ENCODE data around the gene ERC2. TPM values are rescaled to one million over a fixed set of nuclear protein-coding genes. Genes with fewer than 3 reads are reported as not detected.

The ERC2 gene
- total and polyA plus RNA-seq, 2 of the 13 experiments (the other 11 are each of a cell fraction or from before 2014, with no cell fraction given), result 0.16 to 0.22 TPM

GRCh38 chr3:55812394-55813013, 655.8 kb downstream of the ERC2 start:
- Histone ChIP-seq H3K4me2 (ENCODE audit: low read depth, low read length) (no peak overlapping the region), H3K4me1 (ENCODE audit: insufficient read depth, low read length) (no peaks in the 10 kb centered on the region), H3K27me3 (ENCODE audit: control insufficient read depth in 1 of 2, insufficient read depth in 2 of 2, low read length in 2 of 2) (no peaks in the 10 kb centered on the region), H3K4me3 (replicated peaks in 1 of 3; ENCODE audit: insufficient read depth in 1 of 3, low read depth in 2 of 3, low read length in 3 of 3) (no peak overlapping the region), H3K9me3 (ENCODE audit: low read length) (no peaks in the 10 kb centered on the region), H3K36me3 (replicated peaks in 1 of 2; ENCODE audit: control insufficient read depth in 1 of 2, insufficient read depth in 2 of 2, low read length in 2 of 2) (no peaks in the 10 kb centered on the region), H2AFZ (ENCODE audit: low read length) (no peak overlapping the region), H4K20me1 (ENCODE audit: insufficient read depth, low read length) (no peaks in the 10 kb centered on the region), H3K27ac (ENCODE audit: extremely low read length, insufficient read depth, low read length) (no peak overlapping the region), H3K9ac (ENCODE audit: insufficient read depth, low read depth, low read length) (no peak overlapping the region), H3K79me2 (ENCODE audit: insufficient read depth, low read length) (no peaks in the 10 kb centered on the region)
- 3% methylated on average over 5 of the region's 5 CpGs for WGBS (ENCODE audit: low lambda C conversion rate)
- in situ Hi-C loops (cut with HindIII; ENCODE audit: extremely low pct_ligation_motif_present, low pct_unique_long_range_greater_than_20kb), result no loop called here
- CTCF ChIA-PET (ENCODE audit: low intra/inter-chr PET ratio, low total read pairs), result no interaction called here
- ATAC-seq (no peak), FAIRE-seq (no peak), DNase-seq (ENCODE audit: low spot score) (no peak)
- POLR2A ChIA-PET, result no interaction called here
- intact Hi-C loops (cut with micrococcal nuclease; ENCODE audit: unreplicated experiment), result no loop called here
- no TSS peak for BruUV-seq (replicated peaks)
- no peak for TF ChIP-seq ZNF230 (CRISPR knock-in tag; IDR thresholded peaks at IDR 0.05)
- no peak for TF ChIP-seq ZNF383 (CRISPR knock-in tag; IDR thresholded peaks at IDR 0.05; ENCODE audit: borderline replicate concordance)
- no peak for TF ChIP-seq PRPF4 (IDR thresholded peaks at IDR 0.05; ENCODE audit: low read depth, low read length, poor library complexity, severe bottlenecking)
- no peak for TF ChIP-seq NR2C2 (CRISPR knock-in tag; IDR thresholded peaks at IDR 0.05; ENCODE audit: borderline replicate concordance)
- TF ChIP-seq ATF6 (CRISPR knock-in tag; conservative IDR thresholded peaks at IDR 0.05), result no peak
- TF ChIP-seq ZNF496 (CRISPR knock-in tag; IDR thresholded peaks at IDR 0.05; ENCODE audit: insufficient replicate concordance), result no peak
- TF ChIP-seq AGO2 (optimal IDR thresholded peaks at IDR 0.05; ENCODE audit: low read depth, low read length), result no peak
- TF ChIP-seq ZNF12 (CRISPR knock-in tag; IDR thresholded peaks at IDR 0.05), result no peak
- TF ChIP-seq TRIM24 (CRISPR knock-in tag; IDR thresholded peaks at IDR 0.05), result no peak
- TF ChIP-seq KDM2A (CRISPR knock-in tag; IDR thresholded peaks at IDR 0.05; ENCODE audit: borderline replicate concordance, low read depth), result no peak
- no peak for TF ChIP-seq ZBTB14 (CRISPR knock-in tag; IDR thresholded peaks at IDR 0.05)
